MG63 (cell line): ENCODE measurements around the gene MMP24OS. TPM values are rescaled to one million over a fixed set of nuclear protein-coding genes. Genes with fewer than 3 reads are reported as not detected.
"Not testable (repeated sequence)": the region's sequence is repeated elsewhere in the genome, so short reads cannot be mapped to it uniquely, and the experiment has no call there.

ENCODE experiments used
- DNase-seq: peaks from one replicate; pipeline ENCODE4 v3.0.0-alpha.2; 2020
- H3K27me3 ChIP-seq: fragments of 250-450 bp; sonication (Bioruptor Pico); 2 replicates; pipeline ENCODE4 v1.5.1; 2020; ENCODE audit warnings: mild to moderate bottlenecking, moderate library complexity
- H3K36me3 ChIP-seq: fragments of 250-450 bp; sonication (Bioruptor Pico); 2 replicates; pipeline ENCODE4 v1.5.1; 2020; ENCODE audit warnings: mild to moderate bottlenecking, moderate library complexity
- H3K4me3 ChIP-seq: fragments of 250-450 bp; sonication (Bioruptor Pico); 2 replicates; pipeline ENCODE4 v1.5.1; 2020; ENCODE audit warnings: mild to moderate bottlenecking, moderate library complexity
- H3K9me3 ChIP-seq: fragments of 250-450 bp; sonication (Bioruptor Pico); 2 replicates; pipeline ENCODE4 v1.5.1; 2020; ENCODE audit warnings: mild to moderate bottlenecking, moderate library complexity
- total RNA-seq: library from RNA; depleted of rRNA; stranded (reverse); fragments of >200 nt; shearing (Covaris generic); gene quantifications from 2 replicates; pipeline ENCODE4 v1.2.3, GENCODE V29; 2014; ENCODE audit warnings: low replicate concordance

MMP24OS gene
- total RNA-seq, 1 experiment from 2014 or later: 4.7 TPM

DNA sequence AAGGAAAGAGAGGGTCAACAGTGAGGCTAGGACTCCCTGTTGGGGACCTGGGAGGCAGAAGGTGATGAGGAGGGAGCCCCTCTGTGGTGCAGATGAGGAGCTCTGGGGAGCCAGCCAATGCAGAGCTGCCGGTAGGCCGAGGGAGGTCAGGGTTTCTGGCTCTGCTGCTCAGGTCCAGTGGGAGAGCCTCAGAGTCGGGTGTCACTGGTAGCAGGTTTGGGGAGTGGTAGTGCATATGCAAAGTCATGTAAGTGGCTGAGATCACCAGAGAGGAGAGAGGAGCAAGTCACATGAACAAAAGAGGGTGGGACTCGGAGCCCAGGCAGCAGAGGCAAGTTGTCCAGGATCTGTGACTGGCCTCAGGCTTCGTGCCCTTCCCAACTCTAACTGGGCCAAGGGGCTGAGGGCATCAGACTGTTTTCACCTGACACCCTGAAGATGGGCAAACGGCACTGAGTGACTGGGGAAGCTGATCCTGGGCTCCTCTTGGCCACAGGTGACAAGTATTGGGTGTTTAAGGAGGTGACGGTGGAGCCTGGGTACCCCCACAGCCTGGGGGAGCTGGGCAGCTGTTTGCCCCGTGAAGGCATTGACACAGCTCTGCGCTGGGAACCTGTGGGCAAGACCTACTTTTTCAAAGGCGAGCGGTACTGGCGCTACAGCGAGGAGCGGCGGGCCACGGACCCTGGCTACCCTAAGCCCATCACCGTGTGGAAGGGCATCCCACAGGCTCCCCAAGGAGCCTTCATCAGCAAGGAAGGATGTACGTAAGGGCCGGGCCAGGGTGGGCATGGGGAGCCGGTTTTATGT, 6.6 kb downstream of the MMP24OS start:
- Histone ChIP-seq H3K27me3 (no peaks in the 10 kb centered on the region), H3K36me3 (peaks cover 30% of the 10 kb centered on the region), H3K9me3 (no peaks in the 10 kb centered on the region), H3K4me3 (no peak overlapping the region)
- DNase-seq: no peak

DNA sequence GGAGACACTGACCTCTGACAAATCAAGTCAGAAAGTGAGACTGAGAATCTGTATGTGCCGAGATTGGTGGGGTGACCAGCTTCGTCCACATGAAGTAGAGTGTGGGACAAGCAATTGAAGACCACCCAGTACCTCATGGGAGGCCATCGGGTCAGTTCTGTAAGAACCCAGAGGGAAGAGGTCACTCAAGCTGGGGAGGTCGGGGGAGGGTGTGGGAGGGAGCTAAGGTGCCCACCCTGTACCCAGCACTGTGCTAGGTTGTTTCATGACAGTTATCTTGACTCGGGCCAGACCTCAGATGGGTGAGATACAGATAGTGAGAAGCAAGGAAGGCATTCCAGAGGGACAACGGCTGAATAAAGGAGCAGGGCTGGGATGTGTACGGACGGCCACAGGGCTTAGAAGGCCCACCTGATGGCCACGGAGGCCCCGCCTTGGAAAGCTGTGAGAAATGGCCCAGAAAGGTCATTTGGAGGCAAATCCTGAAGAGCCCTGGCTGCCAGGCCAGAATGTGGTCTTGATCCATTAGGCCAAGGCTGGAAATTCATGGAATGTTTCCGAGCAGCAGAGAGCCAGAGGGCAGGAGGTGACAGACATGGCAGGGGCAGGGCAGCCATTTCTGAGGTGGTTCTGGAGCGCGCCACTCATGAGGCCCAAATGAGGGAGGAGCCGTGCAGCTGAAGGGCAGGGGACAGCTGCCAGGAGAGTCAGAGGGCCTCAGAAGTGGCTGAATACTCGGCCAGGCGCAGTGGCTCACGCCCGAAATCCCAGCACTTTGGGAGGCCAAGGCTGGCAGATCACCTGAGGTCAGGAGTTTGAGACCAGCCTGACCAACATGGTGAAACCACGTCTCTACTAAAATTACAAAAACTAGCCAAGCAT, 7.7 kb downstream of the MMP24OS start:
- Histone ChIP-seq H3K27me3 (no peaks in the 10 kb centered on the region), H3K4me3 (no peak overlapping the region), H3K9me3 (no peaks in the 10 kb centered on the region), H3K36me3 (peaks cover 20% of the 10 kb centered on the region)
- DNase-seq: no peak

DNA sequence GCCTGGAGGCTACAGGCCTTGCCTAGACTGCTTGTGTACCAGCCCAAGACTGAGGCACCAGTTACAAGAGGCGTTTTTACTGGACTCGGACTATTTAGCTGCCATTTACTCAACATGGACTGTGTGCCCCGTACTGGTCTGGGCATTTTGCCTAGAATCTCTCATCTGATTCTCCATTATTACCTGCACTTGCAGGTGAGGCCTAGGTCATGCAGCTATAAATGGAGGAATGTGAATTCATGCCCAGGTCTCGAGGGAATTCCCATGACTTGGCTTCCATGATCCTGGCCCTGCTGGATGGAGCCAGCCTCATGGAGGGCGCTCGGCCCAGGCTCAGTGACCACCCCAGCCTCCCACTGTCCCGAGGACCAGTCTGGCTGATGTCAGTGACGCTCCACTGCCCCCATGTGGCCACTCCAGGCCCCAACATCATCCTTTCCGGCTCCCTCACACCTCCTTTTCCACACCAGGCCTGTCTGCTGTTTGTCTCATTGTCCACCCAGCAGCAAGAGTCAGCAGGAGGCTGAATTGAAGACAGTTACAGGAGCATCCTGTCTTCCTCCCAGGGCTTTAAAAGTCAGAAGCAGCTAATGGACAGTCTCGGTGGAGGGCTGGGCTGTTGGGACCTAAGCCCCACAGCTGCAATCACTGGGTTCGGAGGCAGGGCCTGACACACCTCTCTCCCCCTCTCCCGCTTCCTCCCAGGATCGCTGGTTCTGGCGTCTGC, 8.7 kb downstream of the MMP24OS start:
- Histone ChIP-seq H3K27me3 (no peaks in the 10 kb centered on the region), H3K4me3 (no peak overlapping the region), H3K9me3 (no peaks in the 10 kb centered on the region), H3K36me3 (peaks cover 17% of the 10 kb centered on the region)
- peak; percentile 64 for DNase-seq

DNA sequence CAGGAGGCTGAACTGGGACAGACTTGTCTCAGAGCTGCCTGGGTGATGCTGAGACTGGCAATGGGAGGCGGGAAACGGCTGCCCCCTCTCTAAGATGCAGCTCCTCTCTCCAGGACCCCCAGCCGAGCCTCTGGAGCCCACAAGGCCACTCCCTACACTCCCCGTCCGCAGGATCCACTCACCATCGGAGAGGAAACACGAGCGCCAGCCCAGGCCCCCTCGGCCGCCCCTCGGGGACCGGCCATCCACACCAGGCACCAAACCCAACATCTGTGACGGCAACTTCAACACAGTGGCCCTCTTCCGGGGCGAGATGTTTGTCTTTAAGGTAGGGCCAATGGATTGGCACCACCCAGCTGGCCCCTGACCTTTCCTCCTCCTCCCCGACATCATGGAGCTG, 10.8 kb downstream of the MMP24OS start:
- H3K27me3 ChIP-seq: no peaks in the 10 kb centered on the region
- DNase-seq: no peak
- H3K4me3 ChIP-seq: no peak overlapping the region

DNA sequence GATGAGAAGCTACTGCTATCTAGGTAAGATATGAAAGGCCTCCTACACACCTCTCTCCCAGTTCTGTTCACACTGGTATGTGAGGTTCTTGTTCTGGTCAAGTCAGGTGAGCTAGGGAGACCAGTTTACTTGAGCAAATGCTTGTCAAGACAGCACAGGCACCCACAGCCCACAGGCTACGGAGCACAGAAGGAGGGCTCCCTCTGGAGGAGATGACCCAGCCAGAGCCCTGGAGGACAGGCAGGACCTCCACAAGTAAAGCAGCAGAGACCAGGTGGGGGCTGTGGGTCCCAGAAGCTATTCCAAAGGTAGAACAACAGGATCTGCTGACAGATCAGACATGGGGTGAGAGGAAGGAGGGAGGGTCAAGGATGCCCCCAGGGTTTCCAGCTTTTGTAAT, 13.2 kb downstream of the MMP24OS start:
- Histone ChIP-seq H3K4me3 (no peak overlapping the region), H3K9me3 (no peaks in the 10 kb centered on the region), H3K27me3 (no peaks in the 10 kb centered on the region), H3K36me3 (peaks cover 3% of the 10 kb centered on the region)
- peak; percentile 52 for DNase-seq

More for the DNA sequence above, 10.8 kb downstream of the MMP24OS start:
- Histone ChIP-seq H3K36me3 (peaks cover 10% of the 10 kb centered on the region), H3K9me3 (no peaks in the 10 kb centered on the region)

DNA sequence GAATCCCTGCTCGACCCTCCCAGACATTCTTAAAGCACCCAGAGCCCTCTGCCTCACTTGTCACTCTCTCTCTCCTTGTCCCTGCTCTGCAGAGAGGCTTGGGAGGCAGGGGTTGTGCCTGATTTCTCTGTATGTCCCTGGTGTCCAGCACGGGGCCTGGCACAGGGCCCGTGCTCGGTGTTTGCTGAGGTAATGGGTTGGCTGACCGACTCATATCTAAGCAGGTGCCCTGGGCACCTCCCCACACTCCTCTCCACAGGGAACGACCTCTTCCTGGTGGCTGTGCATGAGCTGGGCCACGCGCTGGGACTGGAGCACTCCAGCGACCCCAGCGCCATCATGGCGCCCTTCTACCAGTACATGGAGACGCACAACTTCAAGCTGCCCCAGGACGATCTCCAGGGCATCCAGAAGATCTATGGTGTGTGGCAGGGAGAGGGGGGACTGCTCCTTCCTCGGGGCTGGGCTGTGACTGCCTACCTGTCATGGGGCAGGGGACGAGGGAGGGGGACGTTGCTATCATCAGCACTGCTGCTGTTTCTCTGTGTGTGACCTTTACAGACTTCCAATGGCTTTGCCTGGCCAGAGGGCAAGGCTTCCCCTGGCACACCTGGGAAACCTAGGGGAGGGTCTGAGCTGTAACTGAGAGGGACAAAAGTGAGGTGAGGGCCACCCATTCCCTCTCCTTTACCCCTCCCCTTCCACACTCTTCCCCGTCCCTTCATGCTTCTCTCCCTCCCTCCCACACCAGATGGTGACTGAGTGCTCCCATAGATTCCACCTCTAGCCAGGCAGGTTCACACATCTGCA, 14.2 kb downstream of the MMP24OS start:
- H3K9me3 ChIP-seq: no peaks in the 10 kb centered on the region
- no peak overlapping the region for H3K4me3 ChIP-seq
- DNase-seq: peak; percentile 33
- H3K36me3 ChIP-seq: no peaks in the 10 kb centered on the region; the same call in none of the 2 replicates
- no peaks in the 10 kb centered on the region for H3K27me3 ChIP-seq

DNA sequence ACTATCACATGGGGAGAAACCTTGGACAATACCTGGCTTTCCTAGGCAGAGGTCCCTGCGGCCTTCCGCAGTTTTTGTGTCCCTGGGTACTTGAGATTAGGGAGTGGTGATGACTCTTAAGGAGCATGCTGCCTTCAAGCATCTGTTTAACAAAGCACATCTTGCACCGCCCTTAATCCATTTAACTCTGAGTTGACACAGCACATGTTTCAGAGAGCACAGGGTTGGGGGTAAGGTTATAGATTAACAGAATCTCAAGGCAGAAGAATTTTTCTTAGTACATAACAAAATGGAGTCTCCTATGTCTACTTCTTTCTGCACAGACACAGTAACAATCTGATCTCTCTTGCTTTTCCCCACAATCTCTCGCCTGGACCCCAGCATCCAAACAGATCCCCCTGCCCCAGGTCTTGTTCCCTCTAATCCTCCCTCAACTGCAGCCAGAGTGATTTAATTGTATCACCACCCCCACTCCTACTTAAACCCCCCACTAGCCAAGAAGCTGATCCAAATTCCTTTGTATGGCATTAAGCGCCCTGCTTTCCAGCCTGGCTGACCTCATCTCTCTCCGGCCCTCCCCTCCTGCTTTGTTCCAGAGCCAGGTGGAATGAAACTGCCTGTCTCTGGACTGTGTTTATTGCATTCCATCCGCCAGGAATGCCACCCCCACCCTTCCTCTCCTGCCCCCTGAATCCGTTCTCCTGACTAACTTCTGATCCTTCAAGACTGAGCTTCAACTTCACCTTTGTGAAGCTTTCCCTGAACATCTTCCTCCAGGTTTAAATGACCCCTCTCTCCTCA, 15.0 kb downstream of the MMP24OS start:
- not testable (repeated sequence) for H3K27me3 ChIP-seq, H3K9me3 ChIP-seq, H3K36me3 ChIP-seq, H3K4me3 ChIP-seq
- DNase-seq: peak; percentile 95

DNA sequence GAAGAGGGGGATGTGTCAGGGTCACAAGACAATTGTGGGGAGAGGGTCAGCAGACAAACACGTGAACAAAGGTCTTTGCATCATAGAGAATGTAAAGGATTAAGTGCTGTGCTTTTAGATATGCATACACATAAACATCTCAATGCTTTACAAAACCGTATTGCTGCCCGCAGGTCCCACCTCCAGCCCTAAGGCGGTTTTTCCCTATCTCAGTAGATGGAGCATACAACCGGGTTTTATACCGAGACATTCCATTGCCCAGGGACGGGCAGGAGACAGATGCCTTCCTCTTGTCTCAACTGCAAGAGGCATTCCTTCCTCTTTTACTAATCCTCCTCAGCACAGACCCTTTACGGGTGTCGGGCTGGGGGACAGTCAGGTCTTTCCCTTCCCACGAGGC, 15.6 kb downstream of the MMP24OS start:
- not testable (repeated sequence) for H3K4me3 ChIP-seq, H3K36me3 ChIP-seq, DNase-seq, H3K9me3 ChIP-seq, H3K27me3 ChIP-seq

DNA sequence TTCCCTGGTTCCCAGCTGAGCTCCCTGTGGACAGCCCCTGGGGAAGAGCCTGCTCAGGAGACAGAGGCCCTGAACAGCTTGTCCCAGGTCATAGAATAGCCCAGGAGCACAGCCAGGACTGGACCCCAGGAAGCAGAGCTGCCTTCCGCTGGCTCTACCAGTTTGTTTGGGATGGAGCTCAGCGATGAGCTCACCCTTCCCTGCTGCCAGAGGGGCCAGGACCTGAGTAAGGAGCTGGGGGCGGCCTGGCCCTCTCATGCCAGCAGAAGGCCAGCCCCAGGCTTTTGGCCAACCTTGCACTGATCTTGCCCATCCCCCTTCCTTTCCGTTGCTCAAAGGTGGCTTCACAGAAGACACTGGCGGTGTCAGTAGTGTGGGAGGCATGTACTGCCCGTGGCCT, 17.5 kb downstream of the MMP24OS start:
- peaks cover 4% of the 10 kb centered on the region; the same call in 1 of the 2 replicates for H3K36me3 ChIP-seq
- no peaks in the 10 kb centered on the region for H3K27me3 ChIP-seq
- no peaks in the 10 kb centered on the region for H3K9me3 ChIP-seq
- no peak overlapping the region for H3K4me3 ChIP-seq
- DNase-seq: peak; percentile 88

DNA sequence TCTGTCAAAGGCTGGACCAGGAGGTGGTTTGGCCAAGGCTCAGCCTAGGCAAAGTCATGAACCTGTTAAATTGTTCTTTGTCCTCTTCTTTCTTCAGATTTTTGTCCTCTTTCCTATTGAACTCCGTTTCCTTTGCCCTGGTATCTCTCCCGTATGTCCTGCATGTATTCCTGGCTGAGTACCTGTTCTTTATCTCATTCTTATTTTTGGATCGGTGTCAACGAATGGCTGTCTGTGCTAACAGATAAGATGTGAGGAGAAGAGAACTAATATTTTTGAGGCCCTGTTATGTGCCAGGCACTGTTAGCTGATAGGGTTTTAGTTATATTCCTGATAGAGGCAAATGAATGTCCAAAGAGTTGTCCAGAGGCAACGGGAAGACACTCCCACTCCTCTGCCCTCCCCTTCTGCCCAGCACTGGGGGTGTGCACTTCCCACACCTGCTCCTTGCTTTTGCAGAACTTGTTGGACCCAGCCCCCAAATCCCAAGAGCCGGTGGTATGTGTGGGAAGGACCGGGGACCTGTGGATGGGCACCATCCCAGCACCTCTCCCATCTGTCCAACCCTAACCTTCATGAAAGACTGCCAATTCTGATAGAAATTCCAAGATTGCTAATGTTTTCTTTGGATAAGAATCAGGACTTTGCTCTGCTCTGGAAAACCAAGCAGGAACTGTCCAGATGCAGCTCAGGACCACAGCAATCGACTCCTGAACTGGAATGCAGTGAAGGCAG, 20.6 kb downstream of the MMP24OS start:
- peaks cover 6% of the 10 kb centered on the region; the same call in 1 of the 2 replicates for H3K36me3 ChIP-seq
- DNase-seq: peak; percentile 49
- no peak overlapping the region for H3K4me3 ChIP-seq
- H3K9me3 ChIP-seq: no peaks in the 10 kb centered on the region
- no peaks in the 10 kb centered on the region for H3K27me3 ChIP-seq

DNA sequence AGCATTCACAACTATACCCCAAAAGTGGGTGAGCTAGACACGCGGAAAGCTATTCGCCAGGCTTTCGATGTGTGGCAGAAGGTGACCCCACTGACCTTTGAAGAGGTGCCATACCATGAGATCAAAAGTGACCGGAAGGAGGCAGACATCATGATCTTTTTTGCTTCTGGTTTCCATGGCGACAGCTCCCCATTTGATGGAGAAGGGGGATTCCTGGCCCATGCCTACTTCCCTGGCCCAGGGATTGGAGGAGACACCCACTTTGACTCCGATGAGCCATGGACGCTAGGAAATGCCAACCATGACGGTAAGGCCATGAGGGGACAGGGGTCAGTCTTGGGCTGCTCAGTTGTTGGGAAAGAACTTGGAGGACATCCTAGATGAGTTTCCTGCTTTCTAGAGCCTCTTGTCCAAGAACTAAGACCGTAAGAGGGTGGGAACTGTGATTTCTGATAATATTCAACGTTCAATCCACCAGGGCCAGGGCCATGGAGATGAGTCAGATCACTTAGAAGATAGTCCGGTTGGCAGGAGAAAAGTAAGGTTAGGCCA, 23.4 kb downstream of the MMP24OS start:
- Histone ChIP-seq H3K9me3 (no peaks in the 10 kb centered on the region), H3K36me3 (peaks cover 6% of the 10 kb centered on the region; the same call in 1 of the 2 replicates), H3K4me3 (no peak overlapping the region), H3K27me3 (no peaks in the 10 kb centered on the region)
- peak; percentile 56 for DNase-seq

DNA sequence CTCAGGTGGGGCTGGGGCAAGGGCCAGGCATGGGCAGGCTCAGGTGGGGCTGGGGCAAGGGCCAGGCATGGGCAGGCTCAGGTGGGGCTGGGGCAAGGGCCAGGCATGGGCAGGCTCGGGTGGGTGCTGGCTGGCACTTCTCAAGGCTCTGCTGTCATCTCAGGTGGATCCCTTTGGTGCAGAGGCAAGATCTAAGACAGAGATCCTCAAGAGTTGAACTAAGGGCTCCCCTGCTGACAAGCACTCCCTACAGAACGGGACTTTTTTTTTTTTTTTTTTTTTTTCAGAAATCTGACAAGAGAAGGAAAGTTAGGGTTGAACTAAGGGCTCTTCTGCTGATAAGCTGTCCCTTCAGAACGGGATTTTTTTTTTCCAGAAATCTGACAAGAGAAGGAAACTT, 24.9 kb downstream of the MMP24OS start:
- Histone ChIP-seq H3K4me3 (no peak overlapping the region), H3K36me3 (peaks cover 6% of the 10 kb centered on the region; the same call in 1 of the 2 replicates), H3K27me3 (no peaks in the 10 kb centered on the region), H3K9me3 (no peaks in the 10 kb centered on the region)
- no peak for DNase-seq

DNA sequence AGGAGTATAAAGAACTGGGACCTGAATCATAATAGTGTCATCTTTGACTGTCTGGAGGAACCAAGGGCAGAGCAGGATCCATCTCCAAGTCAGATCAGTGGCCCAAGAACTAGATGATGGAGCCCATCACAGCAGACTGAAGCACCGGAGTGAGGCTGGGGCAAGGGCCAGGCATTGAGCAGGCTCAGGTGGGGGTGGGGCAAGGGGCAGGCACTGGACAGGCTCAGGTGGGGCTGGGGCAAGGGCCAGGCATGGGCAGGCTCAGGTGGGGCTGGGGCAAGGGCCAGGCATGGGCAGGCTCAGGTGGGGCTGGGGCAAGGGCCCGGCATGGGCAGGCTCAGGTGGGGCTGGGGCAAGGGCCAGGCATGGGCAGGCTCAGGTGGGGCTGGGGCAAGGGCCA, 25.3 kb downstream of the MMP24OS start:
- H3K9me3 ChIP-seq, DNase-seq, H3K27me3 ChIP-seq, H3K36me3 ChIP-seq, H3K4me3 ChIP-seq: not testable (repeated sequence)

DNA sequence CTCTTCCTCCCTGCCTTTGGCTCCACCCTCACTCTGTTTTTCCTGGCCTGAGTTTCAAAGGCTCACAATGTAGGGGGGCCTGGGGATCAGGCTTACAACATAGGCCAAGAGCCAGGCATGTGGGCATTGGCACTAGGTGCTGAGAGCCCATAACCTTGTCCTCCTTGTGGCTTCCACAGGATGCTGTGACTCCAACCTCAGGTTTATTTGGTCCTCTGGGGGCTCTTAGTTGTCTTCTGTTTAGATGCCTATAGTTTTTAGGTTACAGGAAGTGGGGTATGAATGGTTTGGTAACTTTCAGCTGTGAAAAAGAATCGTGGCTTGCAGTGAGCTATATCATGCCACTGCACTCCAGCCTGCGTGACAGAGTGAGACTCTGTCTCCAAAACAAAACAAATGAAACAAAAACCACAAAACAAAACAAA, 25.9 kb downstream of the MMP24OS start:
- no peak for DNase-seq
- Histone ChIP-seq H3K4me3 (no peak overlapping the region), H3K27me3 (no peaks in the 10 kb centered on the region), H3K9me3 (no peaks in the 10 kb centered on the region), H3K36me3 (peaks cover 6% of the 10 kb centered on the region; the same call in 1 of the 2 replicates)

DNA sequence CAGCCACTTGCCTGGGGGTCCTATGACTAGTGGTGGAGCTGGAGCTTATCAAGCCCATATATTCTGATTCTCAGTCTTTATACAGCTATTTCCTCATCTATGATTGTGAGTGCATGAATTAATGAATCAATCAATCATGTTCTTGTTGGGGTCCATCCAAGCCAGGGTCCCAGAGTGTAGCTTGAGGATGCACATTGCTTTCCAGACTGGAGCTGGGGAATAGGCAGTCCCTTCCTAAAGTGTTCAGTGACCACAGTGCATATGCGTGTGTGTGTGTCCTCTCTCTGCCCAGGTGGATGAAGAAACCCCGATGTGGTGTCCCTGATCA, 26.3 kb downstream of the MMP24OS start:
- Histone ChIP-seq H3K9me3 (no peaks in the 10 kb centered on the region), H3K4me3 (no peak overlapping the region), H3K27me3 (no peaks in the 10 kb centered on the region), H3K36me3 (peaks cover 6% of the 10 kb centered on the region; the same call in 1 of the 2 replicates)
- no peak for DNase-seq
